Mesothelial cell of epicardium (in vitro differentiated cells): Measurements from ENCODE around the gene C2CD2L. TPM values are rescaled to one million over a fixed set of nuclear protein-coding genes. Genes with fewer than 3 reads are reported as not detected.

Source experiments
- DNase-seq, 2 experiments: peaks; one replicate each; pipeline ENCODE4 v3.0.0; 2021; ENCODE audit warnings: low spot score in 2 of 2; ENCODE audit not compliant: unreplicated experiment in 2 of 2
- H3K27ac Mint-ChIP-seq: 2 replicates; pipeline ENCODE4 v1.8.0; 2021; ENCODE audit warnings: mixed read lengths
- H3K27me3 Mint-ChIP-seq: 2 replicates; pipeline ENCODE4 v1.8.0; 2021; ENCODE audit warnings: low read depth, mixed read lengths
- H3K36me3 Mint-ChIP-seq: 2 replicates; pipeline ENCODE4 v1.8.0; 2021; ENCODE audit warnings: mixed read lengths
- H3K4me1 Mint-ChIP-seq: 2 replicates; pipeline ENCODE4 v1.8.0; 2021; ENCODE audit warnings: mixed read lengths
- H3K4me3 Mint-ChIP-seq: 2 replicates; pipeline ENCODE4 v1.8.0; 2021; ENCODE audit warnings: mild to moderate bottlenecking, moderate library complexity, mixed read lengths
- H3K9me3 Mint-ChIP-seq: 2 replicates; pipeline ENCODE4 v1.8.0; 2021; ENCODE audit warnings: mixed read lengths
- total RNA-seq: library from RNA; stranded (reverse); gene quantifications from 3 replicates; pipeline ENCODE4 v1.2.1, GENCODE V29; 2021
- TF ChIP-seq, protein P1 (sequence below): fragments of 200-600 bp; sonication (generic); IDR thresholded peaks from one replicate; pipeline ENCODE4 v1.5.0; 2021; ENCODE audit warnings: antibody characterized with exemption; ENCODE audit not compliant: unreplicated experiment

C2CD2L gene
- total RNA-seq, 1 donor from 2014 or later, result 10.0 TPM

DNA sequence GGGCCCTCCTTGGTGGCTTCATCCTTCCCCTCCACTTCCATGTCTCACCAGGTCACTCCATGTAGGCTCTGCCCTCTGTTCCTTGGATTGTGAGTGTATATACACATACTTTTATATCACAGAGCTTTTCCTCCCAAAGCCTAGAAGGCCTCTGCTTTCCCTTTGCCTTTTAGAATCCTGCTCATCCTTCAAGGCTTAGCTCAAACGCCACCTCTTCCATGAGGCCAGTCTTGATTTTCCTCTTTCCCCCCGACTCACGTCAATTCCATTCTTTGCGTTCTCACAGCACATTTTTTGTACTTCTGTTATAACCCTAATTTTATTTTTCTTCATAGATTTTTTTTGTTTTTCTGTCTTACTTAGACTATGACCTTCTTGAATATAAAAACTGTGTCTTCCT is 45.5 kb downstream of the C2CD2L start:
- no peak for DNase-seq
- TF ChIP-seq, protein P1, sequence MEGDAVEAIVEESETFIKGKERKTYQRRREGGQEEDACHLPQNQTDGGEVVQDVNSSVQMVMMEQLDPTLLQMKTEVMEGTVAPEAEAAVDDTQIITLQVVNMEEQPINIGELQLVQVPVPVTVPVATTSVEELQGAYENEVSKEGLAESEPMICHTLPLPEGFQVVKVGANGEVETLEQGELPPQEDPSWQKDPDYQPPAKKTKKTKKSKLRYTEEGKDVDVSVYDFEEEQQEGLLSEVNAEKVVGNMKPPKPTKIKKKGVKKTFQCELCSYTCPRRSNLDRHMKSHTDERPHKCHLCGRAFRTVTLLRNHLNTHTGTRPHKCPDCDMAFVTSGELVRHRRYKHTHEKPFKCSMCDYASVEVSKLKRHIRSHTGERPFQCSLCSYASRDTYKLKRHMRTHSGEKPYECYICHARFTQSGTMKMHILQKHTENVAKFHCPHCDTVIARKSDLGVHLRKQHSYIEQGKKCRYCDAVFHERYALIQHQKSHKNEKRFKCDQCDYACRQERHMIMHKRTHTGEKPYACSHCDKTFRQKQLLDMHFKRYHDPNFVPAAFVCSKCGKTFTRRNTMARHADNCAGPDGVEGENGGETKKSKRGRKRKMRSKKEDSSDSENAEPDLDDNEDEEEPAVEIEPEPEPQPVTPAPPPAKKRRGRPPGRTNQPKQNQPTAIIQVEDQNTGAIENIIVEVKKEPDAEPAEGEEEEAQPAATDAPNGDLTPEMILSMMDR, result no peak
- Mint-ChIP-seq H3K36me3 (no peaks in the 10 kb centered on the region), H3K27ac (no peak overlapping the region), H3K9me3 (no peaks in the 10 kb centered on the region), H3K4me3 (no peak overlapping the region), H3K4me1 (no peaks in the 10 kb centered on the region), H3K27me3 (peaks cover 79% of the 10 kb centered on the region)

DNA sequence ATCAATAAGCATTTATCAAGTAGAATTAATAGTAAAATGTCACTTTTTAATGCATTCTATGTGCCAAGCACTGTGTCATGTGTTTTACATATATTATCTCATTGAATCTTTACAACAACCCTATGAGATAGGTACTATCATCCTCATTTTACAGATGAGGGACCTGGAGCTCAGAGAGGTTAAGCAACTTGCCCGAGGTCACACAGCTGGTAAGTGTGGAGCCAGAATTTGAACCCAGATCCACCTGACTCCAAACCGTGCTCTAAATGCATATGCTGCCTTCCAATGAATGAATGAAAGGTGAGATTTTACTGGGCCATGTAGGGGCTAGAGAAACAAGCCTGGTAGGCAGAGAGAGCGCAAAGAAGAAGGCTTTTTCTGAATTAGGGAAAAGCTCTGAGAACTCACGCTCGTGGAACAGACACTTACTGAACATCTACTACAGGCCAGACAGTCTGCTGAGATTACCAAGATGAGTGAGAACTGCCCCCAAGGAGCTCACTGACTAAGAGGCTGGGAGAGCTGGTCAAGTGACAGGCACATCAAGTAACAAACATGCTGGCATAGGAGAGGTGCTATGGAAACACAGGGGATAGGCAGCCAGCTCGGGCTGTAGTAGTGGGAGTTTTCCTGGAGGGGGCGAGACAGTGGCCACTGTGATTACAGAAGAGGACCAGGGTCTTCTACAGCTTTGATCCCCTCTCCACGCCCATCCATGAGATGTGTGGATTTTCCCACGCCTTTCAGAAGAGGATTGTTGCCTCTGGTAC is 46.1 kb downstream of the C2CD2L start:
- H3K4me3 Mint-ChIP-seq, result no peak overlapping the region

DNA sequence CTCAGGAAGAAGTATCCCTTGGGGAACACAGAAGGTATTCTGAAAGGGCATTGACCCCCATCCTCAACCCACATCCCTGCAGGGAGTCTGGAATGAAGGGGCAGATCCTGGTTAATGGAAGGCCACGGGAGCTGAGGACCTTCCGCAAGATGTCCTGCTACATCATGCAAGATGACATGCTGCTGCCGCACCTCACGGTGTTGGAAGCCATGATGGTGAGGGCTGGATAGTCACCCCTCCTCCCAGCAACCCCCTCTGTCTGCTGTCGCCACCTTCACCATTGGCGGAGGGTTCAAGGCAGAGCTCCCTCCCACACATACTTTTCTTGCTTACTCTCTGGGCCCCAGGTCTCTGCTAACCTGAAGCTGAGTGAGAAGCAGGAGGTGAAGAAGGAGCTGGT is 47.0 kb downstream of the C2CD2L start:
- H3K9me3 Mint-ChIP-seq, result no peaks in the 10 kb centered on the region
- peaks cover 67% of the 10 kb centered on the region for H3K27me3 Mint-ChIP-seq
- no peak for DNase-seq

More for the DNA sequence above, 46.1 kb downstream of the C2CD2L start:
- H3K9me3 Mint-ChIP-seq, result no peaks in the 10 kb centered on the region
- no peaks in the 10 kb centered on the region for H3K4me1 Mint-ChIP-seq
- DNase-seq, result no peak
- peaks cover 74% of the 10 kb centered on the region for H3K27me3 Mint-ChIP-seq
- H3K27ac Mint-ChIP-seq, result no peak overlapping the region
- TF ChIP-seq, protein P1, result no peak
- no peaks in the 10 kb centered on the region for H3K36me3 Mint-ChIP-seq

DNA sequence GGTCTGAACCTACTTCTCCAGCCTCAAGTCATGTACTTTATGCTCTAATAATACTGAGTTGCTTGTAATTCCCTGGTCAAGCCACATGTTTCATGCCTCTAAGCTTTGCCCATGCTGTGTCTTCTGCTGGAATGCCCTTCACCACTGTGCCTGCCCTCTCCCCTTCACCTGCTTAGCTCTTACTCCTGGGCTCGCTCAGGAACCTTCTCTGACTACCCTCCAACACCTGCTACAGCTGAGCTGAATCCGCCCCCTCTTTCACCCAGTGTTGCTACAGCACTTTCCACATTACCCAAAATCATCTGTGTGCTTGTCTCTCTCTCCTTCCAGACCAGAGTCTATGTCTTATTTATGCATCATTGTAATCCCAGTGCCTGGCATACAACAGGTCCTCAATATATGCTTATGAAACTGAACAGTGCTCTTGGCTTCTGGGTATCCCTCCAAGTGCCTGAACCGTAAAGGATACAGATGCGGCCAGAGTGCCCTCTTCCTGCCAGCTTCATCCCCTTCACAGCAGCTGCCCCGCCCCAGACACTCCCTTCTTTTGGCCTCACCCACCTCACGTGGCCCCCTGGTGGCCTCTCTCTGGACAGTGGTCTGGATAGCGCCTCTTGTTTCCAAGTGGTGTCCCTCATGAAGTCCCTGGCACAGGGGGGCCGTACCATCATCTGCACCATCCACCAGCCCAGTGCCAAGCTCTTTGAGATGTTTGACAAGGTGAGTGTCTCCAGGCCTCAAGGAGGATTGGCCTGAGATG is 48.8 kb downstream of the C2CD2L start:
- Mint-ChIP-seq H3K9me3 (no peaks in the 10 kb centered on the region), H3K27ac (no peak overlapping the region), H3K4me3 (no peak overlapping the region), H3K27me3 (peaks cover 59% of the 10 kb centered on the region), H3K4me1 (no peaks in the 10 kb centered on the region), H3K36me3 (no peaks in the 10 kb centered on the region)
- TF ChIP-seq, protein P1, result no peak
- no peak for DNase-seq

More for the DNA sequence above, 47.0 kb downstream of the C2CD2L start:
- Mint-ChIP-seq H3K4me1 (no peaks in the 10 kb centered on the region), H3K4me3 (no peak overlapping the region), H3K36me3 (no peaks in the 10 kb centered on the region), H3K27ac (no peak overlapping the region)
- TF ChIP-seq, protein P1, result no peak

DNA sequence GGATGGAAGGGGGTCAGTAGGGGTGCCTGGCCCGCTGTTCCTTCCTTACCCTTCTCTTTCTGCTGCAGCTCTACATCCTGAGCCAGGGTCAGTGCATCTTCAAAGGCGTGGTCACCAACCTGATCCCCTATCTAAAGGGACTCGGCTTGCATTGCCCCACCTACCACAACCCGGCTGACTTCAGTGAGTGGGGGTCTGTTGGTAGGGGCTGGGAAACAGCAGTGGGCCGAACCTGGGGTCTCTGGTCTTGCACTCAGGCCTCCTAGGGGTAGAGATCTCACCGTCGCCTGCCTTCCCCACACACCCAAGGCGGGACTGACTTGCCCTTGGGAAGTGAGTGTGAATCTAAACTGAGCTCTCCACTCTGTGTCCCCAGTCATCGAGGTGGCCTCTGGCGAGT is 49.4 kb downstream of the C2CD2L start:
- TF ChIP-seq, protein P1, result no peak
- H3K27me3 Mint-ChIP-seq, result peaks cover 54% of the 10 kb centered on the region
- H3K36me3 Mint-ChIP-seq, result no peaks in the 10 kb centered on the region
- no peak for DNase-seq
- no peaks in the 10 kb centered on the region for H3K4me1 Mint-ChIP-seq
- no peak overlapping the region for H3K27ac Mint-ChIP-seq
- H3K9me3 Mint-ChIP-seq, result no peaks in the 10 kb centered on the region
- H3K4me3 Mint-ChIP-seq, result no peak overlapping the region
